Nephron (organoid): ENCODE data around the gene SMYD3.

Experiments used
- H3K27ac Mint-ChIP-seq, 3 experiments: 2 replicates each; pipeline ENCODE4 v1.8.0; 2020; ENCODE audit warnings: mixed read lengths in 3 of 3, mild to moderate bottlenecking in 2 of 3, moderate library complexity in 1 of 3
- H3K27me3 Mint-ChIP-seq: 2 replicates; pipeline ENCODE4 v1.8.0; 2021; ENCODE audit warnings: low read depth, mild to moderate bottlenecking, moderate library complexity, mixed read lengths
- H3K36me3 Mint-ChIP-seq: 2 replicates; pipeline ENCODE4 v1.8.0; 2020; ENCODE audit warnings: low read depth, mixed read lengths
- H3K4me1 Mint-ChIP-seq: 2 replicates; pipeline ENCODE4 v1.8.0; 2020; ENCODE audit warnings: mixed read lengths
- H3K4me3 Mint-ChIP-seq, 3 experiments: 2 replicates each; pipeline ENCODE4 v1.8.0; 2020; ENCODE audit warnings: mild to moderate bottlenecking in 3 of 3, mixed read lengths in 3 of 3, moderate library complexity in 2 of 3
- H3K9me3 Mint-ChIP-seq: 2 replicates; pipeline ENCODE4 v1.8.0; 2020; ENCODE audit warnings: mixed read lengths
- CTCF ChIP-seq, 3 experiments: fragments of 200-600 bp; sonication (generic); IDR thresholded peaks; one replicate each; pipeline ENCODE4 v1.5.0; 2021; ENCODE audit warnings: antibody characterized with exemption in 3 of 3; ENCODE audit not compliant: unreplicated experiment in 3 of 3

Gene SMYD3

GRCh38 chr1:246377625-246378153 is 129.4 kb downstream of the SMYD3 start:
- no peak overlapping the region for H3K27ac Mint-ChIP-seq
- no peak for TF ChIP-seq CTCF (IDR thresholded peaks at IDR 0.05; ENCODE audit: unreplicated experiment in 3 of 3)

GRCh38 chr1:246373828-246374569 is 133.1 kb downstream of the SMYD3 start:
- no peak for TF ChIP-seq CTCF (IDR thresholded peaks at IDR 0.05; ENCODE audit: unreplicated experiment in 3 of 3)

More at GRCh38 chr1:246377625-246378153, 129.4 kb downstream of the SMYD3 start:
- H3K9me3 Mint-ChIP-seq, result no peaks in the 10 kb centered on the region
- H3K4me3 Mint-ChIP-seq, result no peak overlapping the region
- no peaks in the 10 kb centered on the region for H3K36me3 Mint-ChIP-seq
- H3K4me1 Mint-ChIP-seq, result peaks cover 12% of the 10 kb centered on the region
- H3K27me3 Mint-ChIP-seq, result no peaks in the 10 kb centered on the region

GRCh38 chr1:246372559-246372958 is 134.5 kb downstream of the SMYD3 start:
- peak overlapping the region; percentile 4 to 69 (median 44) for H3K4me3 Mint-ChIP-seq
- TF ChIP-seq CTCF (IDR thresholded peaks at IDR 0.05; ENCODE audit: unreplicated experiment in 3 of 3), result no peak
- H3K27ac Mint-ChIP-seq, result peak overlapping the region; percentile 90 to 94 (median 92)
- no peaks in the 10 kb centered on the region for H3K27me3 Mint-ChIP-seq
- no peaks in the 10 kb centered on the region for H3K36me3 Mint-ChIP-seq
- no peaks in the 10 kb centered on the region for H3K9me3 Mint-ChIP-seq
- H3K4me1 Mint-ChIP-seq, result peaks cover 16% of the 10 kb centered on the region

More at GRCh38 chr1:246373828-246374569, 133.1 kb downstream of the SMYD3 start:
- Mint-ChIP-seq H3K27ac (peak overlapping the region; percentile 67 to 78 (median 78)), H3K9me3 (no peaks in the 10 kb centered on the region), H3K27me3 (no peaks in the 10 kb centered on the region), H3K36me3 (no peaks in the 10 kb centered on the region), H3K4me1 (peaks cover 16% of the 10 kb centered on the region), H3K4me3 (no peak overlapping the region)

- no peaks in the 10 kb centered on the region for H3K9me3 Mint-ChIP-seq
- H3K36me3 Mint-ChIP-seq, result peaks cover 5% of the 10 kb centered on the region
- H3K27ac Mint-ChIP-seq, result no peak overlapping the region
- H3K27me3 Mint-ChIP-seq, result no peaks in the 10 kb centered on the region
- H3K4me3 Mint-ChIP-seq, result no peak overlapping the region
- no peaks in the 10 kb centered on the region for H3K4me1 Mint-ChIP-seq
- no peak for TF ChIP-seq CTCF (IDR thresholded peaks at IDR 0.05; ENCODE audit: unreplicated experiment in 3 of 3)
Measured at GRCh38 chr1:246367041-246367440, 140.0 kb downstream of the SMYD3 start.

- Mint-ChIP-seq H3K27me3 (no peaks in the 10 kb centered on the region), H3K4me1 (no peaks in the 10 kb centered on the region), H3K36me3 (peaks cover 16% of the 10 kb centered on the region), H3K9me3 (peaks cover 13% of the 10 kb centered on the region), H3K4me3 (no peak overlapping the region), H3K27ac (no peak overlapping the region)
- no peak for TF ChIP-seq CTCF (IDR thresholded peaks at IDR 0.05; ENCODE audit: unreplicated experiment in 3 of 3)
Measured at GRCh38 chr1:246365708-246366107, 141.4 kb downstream of the SMYD3 start.
